Brain microvascular endothelial cell (primary cell): Measurements from ENCODE around the gene SPDYE9.
"Not testable (repeated sequence)": the region's sequence is repeated elsewhere in the genome, so short reads cannot be mapped to it uniquely, and the experiment has no call there.

Experiments used
- DNase-seq: peaks from one replicate; pipeline ENCODE4 v3.0.0-alpha.2; 2020
- H3K27ac ChIP-seq: fragments of 250-450 bp; sonication (Bioruptor Pico); 2 replicates; pipeline ENCODE4 v1.5.1; 2020; ENCODE audit warnings: mild to moderate bottlenecking, moderate library complexity
- H3K27me3 ChIP-seq: fragments of 250-450 bp; sonication (Bioruptor Pico); replicated peaks from 2 replicates; pipeline ENCODE4 v1.5.1; 2020; ENCODE audit warnings: mild to moderate bottlenecking
- H3K36me3 ChIP-seq: fragments of 250-450 bp; sonication (Bioruptor Pico); replicated peaks from 2 replicates; pipeline ENCODE4 v1.5.1; 2020; ENCODE audit warnings: mild to moderate bottlenecking
- H3K4me3 ChIP-seq: 2 replicates; pipeline ENCODE4 v1.5.1; 2011; ENCODE audit warnings: low read depth, mild to moderate bottlenecking, control low read depth, low read length, moderate library complexity
- in situ Hi-C: cut with HindIII; loops from 2 replicates; pipeline ENCODE4 v1.10.0; 2017; ENCODE audit warnings: low sequenced_read_pairs, low pct_ligation_motif_present

Gene SPDYE9, protein sequence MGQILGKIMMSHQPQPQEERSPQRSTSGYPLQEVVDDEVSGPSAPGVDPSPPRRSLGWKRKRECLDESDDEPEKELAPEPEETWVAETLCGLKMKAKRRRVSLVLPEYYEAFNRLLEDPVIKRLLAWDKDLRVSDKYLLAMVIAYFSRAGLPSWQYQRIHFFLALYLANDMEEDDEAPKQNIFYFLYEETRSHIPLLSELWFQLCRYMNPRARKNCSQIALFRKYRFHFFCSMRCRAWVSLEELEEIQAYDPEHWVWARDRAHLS

GRCh38 chr7:73085938-73086337, at the start of gene SPDYE9:
Gene SPDYE9 (minus strand): TSS chr7:73086038. CDS start chr7:73084238, 1,800 bp downstream.
- DNase-seq, H3K36me3 ChIP-seq, in situ Hi-C loops, H3K27ac ChIP-seq, H3K4me3 ChIP-seq, H3K27me3 ChIP-seq: not testable (repeated sequence)

- in situ Hi-C loops, H3K4me3 ChIP-seq: not testable (repeated sequence)
Observed at GRCh38 chr7:73134866-73135265, 49.0 kb upstream of the SPDYE9 start.

DNA sequence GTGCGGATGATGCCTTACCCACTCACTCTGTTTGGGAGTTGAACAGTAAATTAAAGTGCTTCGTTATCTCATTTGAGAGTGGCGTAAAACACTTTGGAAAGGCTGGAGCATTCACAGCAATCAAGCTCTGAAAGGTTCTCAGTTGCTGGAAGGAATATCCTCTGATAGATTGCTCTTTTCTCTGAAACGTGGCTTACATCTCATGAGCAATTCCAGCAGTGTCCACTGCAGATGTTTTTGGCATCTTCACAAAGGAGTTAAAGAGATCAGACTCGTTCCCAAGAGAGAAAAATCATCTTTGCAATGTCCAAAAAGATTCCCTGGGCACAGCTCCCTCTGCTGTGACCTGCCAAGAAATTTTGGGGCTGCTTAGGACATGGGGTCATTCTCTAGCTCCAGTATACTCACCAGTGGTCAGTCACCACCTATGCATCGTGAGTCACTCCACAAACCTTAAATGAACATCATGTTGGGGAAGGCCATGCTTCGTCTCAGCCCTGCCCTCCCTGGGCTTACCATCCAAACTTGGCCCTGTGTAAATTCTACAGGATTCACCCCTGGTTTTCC, 46.9 kb upstream of the SPDYE9 start:
- H3K36me3 ChIP-seq, DNase-seq, H3K4me3 ChIP-seq, H3K27me3 ChIP-seq, in situ Hi-C loops, H3K27ac ChIP-seq: not testable (repeated sequence)

More at GRCh38 chr7:73134866-73135265, 49.0 kb upstream of the SPDYE9 start:
- H3K27me3 ChIP-seq, DNase-seq, H3K36me3 ChIP-seq, H3K27ac ChIP-seq: not testable (repeated sequence)

DNA sequence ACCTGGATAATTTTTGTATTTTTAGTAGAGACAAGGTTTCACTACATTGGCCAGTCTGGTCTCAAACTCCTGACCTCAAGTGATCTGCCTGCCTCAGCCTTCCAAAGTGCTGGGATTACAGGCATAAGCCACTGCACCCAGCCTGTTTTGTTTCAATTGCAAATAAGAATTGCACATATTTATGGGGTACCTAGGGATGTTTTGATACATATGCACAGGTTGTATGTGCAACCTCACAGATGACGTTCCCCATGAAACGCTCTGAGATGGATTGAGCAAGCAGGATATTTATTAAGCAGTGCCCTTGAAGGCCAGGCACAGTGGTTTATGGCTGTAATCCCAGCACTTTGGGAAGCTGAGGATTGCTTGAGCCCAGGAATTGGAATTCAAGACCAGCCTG, 44.8 kb upstream of the SPDYE9 start:
- H3K4me3 ChIP-seq, in situ Hi-C loops, H3K27me3 ChIP-seq, H3K27ac ChIP-seq, H3K36me3 ChIP-seq, DNase-seq: not testable (repeated sequence)

GRCh38 chr7:73124126-73124525, 38.3 kb upstream of the SPDYE9 start:
- H3K27ac ChIP-seq, DNase-seq, H3K36me3 ChIP-seq, H3K4me3 ChIP-seq, in situ Hi-C loops, H3K27me3 ChIP-seq: not testable (repeated sequence)

- H3K27me3 ChIP-seq, DNase-seq, H3K27ac ChIP-seq, H3K4me3 ChIP-seq, in situ Hi-C loops, H3K36me3 ChIP-seq: not testable (repeated sequence)
Observed at GRCh38 chr7:73122778-73123447, 37.1 kb upstream of the SPDYE9 start.

GRCh38 chr7:73118155-73118554, 32.3 kb upstream of the SPDYE9 start:
- H3K27me3 ChIP-seq, H3K4me3 ChIP-seq, H3K36me3 ChIP-seq, H3K27ac ChIP-seq, in situ Hi-C loops, DNase-seq: not testable (repeated sequence)

GRCh38 chr7:73057811-73058210, 28.0 kb downstream of the SPDYE9 start, which contains the start of gene SPDYE11:
Gene SPDYE11 (minus strand): TSS chr7:73057911. CDS start chr7:73056111, 1,800 bp downstream.
- H3K27ac ChIP-seq, H3K27me3 ChIP-seq, in situ Hi-C loops, H3K36me3 ChIP-seq, H3K4me3 ChIP-seq, DNase-seq: not testable (repeated sequence)

- in situ Hi-C loops, H3K36me3 ChIP-seq, DNase-seq, H3K4me3 ChIP-seq, H3K27ac ChIP-seq, H3K27me3 ChIP-seq: not testable (repeated sequence)
Observed at GRCh38 chr7:73029666-73030065, 56.2 kb downstream of the SPDYE9 start, which contains the start of gene SPDYE8. Gene SPDYE8 (minus strand): TSS chr7:73029766. CDS start chr7:73027966, 1,800 bp downstream.
